ENCODE results near the gene USP34. TPM values are rescaled to one million over a fixed set of nuclear protein-coding genes. Genes with fewer than 3 reads are reported as not detected.

Gene USP34
- total RNA-seq, 2 donors from 2014 or later = 66.0 to 76.0 TPM

- no peak overlapping the region for H3K27ac ChIP-seq
- H3K27me3 ChIP-seq = no peaks in the 10 kb centered on the region
- TF ChIP-seq, protein P1, sequence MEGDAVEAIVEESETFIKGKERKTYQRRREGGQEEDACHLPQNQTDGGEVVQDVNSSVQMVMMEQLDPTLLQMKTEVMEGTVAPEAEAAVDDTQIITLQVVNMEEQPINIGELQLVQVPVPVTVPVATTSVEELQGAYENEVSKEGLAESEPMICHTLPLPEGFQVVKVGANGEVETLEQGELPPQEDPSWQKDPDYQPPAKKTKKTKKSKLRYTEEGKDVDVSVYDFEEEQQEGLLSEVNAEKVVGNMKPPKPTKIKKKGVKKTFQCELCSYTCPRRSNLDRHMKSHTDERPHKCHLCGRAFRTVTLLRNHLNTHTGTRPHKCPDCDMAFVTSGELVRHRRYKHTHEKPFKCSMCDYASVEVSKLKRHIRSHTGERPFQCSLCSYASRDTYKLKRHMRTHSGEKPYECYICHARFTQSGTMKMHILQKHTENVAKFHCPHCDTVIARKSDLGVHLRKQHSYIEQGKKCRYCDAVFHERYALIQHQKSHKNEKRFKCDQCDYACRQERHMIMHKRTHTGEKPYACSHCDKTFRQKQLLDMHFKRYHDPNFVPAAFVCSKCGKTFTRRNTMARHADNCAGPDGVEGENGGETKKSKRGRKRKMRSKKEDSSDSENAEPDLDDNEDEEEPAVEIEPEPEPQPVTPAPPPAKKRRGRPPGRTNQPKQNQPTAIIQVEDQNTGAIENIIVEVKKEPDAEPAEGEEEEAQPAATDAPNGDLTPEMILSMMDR (IDR thresholded peaks at IDR 0.05) = no peak
- no peak for DNase-seq (ENCODE audit: low spot score)
- no peaks in the 10 kb centered on the region for H3K4me1 ChIP-seq
- H3K36me3 ChIP-seq = peaks cover 65% of the 10 kb centered on the region
- no peaks in the 10 kb centered on the region for H3K9me3 ChIP-seq
- no peak overlapping the region for H3K4me3 ChIP-seq
Observed at GRCh38 chr2:61343141-61343540, 127.7 kb downstream of the USP34 start.

GRCh38 chr2:61340242-61340641, 130.6 kb downstream of the USP34 start:
- Histone ChIP-seq H3K4me1 (no peaks in the 10 kb centered on the region), H3K4me3 (no peak overlapping the region), H3K36me3 (peaks cover 48% of the 10 kb centered on the region), H3K9me3 (no peaks in the 10 kb centered on the region), H3K27ac (no peak overlapping the region), H3K27me3 (no peaks in the 10 kb centered on the region)
- no peak for DNase-seq (ENCODE audit: low spot score)
- TF ChIP-seq, protein P1 (IDR thresholded peaks at IDR 0.05) = no peak

- Histone ChIP-seq H3K4me3 (no peak overlapping the region), H3K27me3 (no peaks in the 10 kb centered on the region), H3K27ac (no peak overlapping the region), H3K9me3 (no peaks in the 10 kb centered on the region), H3K36me3 (peaks cover 39% of the 10 kb centered on the region), H3K4me1 (no peaks in the 10 kb centered on the region)
- no peak for DNase-seq (ENCODE audit: low spot score)
- TF ChIP-seq, protein P1 (IDR thresholded peaks at IDR 0.05) = no peak
Observed at GRCh38 chr2:61338447-61338846, 132.4 kb downstream of the USP34 start.

DNA sequence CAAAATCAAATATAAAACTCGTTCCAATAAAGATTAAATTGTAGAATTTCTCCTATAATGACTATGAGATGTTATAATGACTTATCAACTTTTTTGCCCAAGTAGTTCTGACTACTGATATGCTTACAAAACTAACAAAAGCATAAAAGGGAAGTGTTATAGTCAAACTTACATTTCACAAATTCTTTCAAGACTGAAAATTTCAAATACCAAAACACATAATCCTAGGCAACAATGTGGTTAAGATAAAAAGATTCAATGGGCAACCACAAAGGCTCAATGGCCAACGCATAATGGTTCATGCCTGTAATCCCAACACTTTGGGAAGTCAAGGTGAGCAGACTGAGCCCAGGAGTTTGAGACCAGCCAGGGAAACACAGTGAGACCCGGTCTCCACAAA, 135.7 kb downstream of the USP34 start:
- Histone ChIP-seq H3K4me1 (no peaks in the 10 kb centered on the region), H3K4me3 (no peak overlapping the region), H3K9me3 (no peaks in the 10 kb centered on the region), H3K27ac (no peak overlapping the region), H3K36me3 (peaks cover 33% of the 10 kb centered on the region), H3K27me3 (no peaks in the 10 kb centered on the region)
- no peak for DNase-seq (ENCODE audit: low spot score)
- TF ChIP-seq, protein P1 (IDR thresholded peaks at IDR 0.05) = no peak

DNA sequence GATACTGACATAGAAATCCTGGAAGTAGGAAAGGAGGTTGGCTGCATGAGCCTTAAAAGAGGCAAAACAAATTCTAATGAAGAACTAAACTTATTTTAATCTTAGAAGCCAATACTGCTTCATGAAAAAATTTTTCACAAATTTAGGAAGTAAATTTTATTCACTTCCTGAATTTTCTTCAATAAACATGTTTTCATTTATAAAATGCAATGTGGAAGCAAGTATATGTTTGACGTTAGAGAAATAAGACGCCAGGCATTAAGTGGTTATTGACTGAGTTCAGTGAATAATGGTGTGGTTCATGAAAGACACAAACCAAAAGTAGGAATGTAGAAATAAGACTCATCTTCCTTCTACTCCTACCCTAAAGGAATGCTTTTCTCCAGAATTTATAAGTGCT, 136.4 kb downstream of the USP34 start:
- TF ChIP-seq, protein P1 (IDR thresholded peaks at IDR 0.05) = no peak
- H3K36me3 ChIP-seq = peaks cover 40% of the 10 kb centered on the region
- H3K27me3 ChIP-seq = no peaks in the 10 kb centered on the region
- H3K4me3 ChIP-seq = no peak overlapping the region
- no peak overlapping the region for H3K27ac ChIP-seq
- no peak for DNase-seq (ENCODE audit: low spot score)
- no peaks in the 10 kb centered on the region for H3K9me3 ChIP-seq
- no peaks in the 10 kb centered on the region for H3K4me1 ChIP-seq

GRCh38 chr2:61328707-61329251, 142.1 kb downstream of the USP34 start:
- Histone ChIP-seq H3K27me3 (no peaks in the 10 kb centered on the region), H3K36me3 (peaks cover 33% of the 10 kb centered on the region), H3K27ac (no peak overlapping the region), H3K9me3 (no peaks in the 10 kb centered on the region), H3K4me3 (no peak overlapping the region), H3K4me1 (no peaks in the 10 kb centered on the region)
- no peak for DNase-seq (ENCODE audit: low spot score)
- TF ChIP-seq, protein P1 (IDR thresholded peaks at IDR 0.05) = no peak
